AG20443 (cell line): ENCODE results near the gene APOOL.

Source experiments
- DNase-seq: peaks from one replicate; pipeline ENCODE4 v3.0.0; 2012; ENCODE audit warnings: low spot score, mixed read lengths

APOOL gene

GRCh38 chrX:85084770-85085393 lies 81.2 kb downstream of the APOOL start:
- DNase-seq, result peak; percentile 40

DNA sequence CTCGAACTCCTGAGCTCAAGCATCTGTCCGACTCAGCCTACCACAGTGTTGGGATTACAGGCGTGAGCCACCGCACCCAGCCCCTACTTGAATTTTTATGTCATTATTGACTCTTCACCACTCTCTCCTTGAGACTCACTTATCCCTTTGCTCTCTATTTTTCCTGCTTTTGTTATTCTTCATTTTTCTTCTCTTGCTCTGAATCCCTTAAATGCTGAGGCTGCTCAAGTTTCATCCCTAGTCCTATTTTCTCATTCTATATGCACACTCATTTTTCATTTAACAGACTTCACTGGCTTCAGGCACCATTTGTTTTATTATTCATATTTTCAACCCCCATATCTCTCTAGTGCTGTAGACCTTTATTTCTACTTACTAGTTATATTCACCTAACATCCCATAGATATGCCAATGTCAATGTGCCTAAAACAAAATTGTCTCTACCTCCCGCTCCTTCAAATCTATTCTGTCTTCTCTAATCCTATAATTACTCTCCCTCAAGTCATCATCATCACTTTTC lies 85.7 kb downstream of the APOOL start:
- no peak for DNase-seq

- DNase-seq, result peak; percentile 3
These were observed 103.7 kb downstream of the APOOL start for GRCh38 chrX:85107407-85107806.

- DNase-seq, result no peak
These were observed 104.5 kb downstream of the APOOL start for GRCh38 chrX:85108165-85108564.

GRCh38 chrX:85109235-85109634 lies 105.6 kb downstream of the APOOL start:
- peak; percentile 11 for DNase-seq

DNA sequence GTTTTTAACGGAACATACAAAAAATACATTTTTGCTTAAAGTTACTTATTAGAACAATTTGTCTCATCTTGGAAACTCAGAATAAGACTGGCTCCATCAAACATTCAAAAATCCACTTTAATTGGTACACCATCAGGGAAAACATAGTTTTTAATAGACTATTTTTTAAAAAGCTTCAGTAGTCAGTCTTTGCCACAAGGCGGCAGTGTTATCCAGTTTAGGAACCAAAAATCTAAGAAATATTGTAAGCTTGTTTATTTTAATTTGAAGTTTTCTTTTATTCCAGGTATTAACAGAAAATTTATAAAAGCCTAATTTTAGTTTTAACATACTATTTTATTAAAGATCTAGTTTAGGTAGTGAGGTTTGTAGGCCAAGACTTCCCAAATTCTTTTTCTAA lies 107.7 kb downstream of the APOOL start:
- peak; percentile 8 for DNase-seq

GRCh38 chrX:85112293-85112692 lies 108.6 kb downstream of the APOOL start:
- DNase-seq, result no peak

DNA sequence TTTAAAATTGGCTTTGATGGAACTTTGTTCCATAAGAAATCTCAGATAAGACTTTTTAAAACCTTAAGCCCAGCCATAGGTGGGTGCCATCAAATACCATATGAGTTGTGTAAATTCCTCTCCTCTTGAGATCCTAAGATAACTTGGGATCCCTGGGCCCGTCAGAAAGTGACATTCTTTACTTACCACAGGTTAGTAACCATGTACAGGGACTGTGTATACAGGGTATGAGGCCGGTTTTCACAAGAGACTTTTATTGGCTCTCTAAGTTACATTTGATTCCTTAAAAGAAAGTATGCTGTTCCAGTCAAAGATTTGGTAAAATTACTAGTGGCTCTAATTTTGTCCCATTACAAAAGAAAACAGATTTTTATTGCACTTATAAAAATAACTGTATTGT lies 110.1 kb downstream of the APOOL start:
- DNase-seq, result no peak

DNA sequence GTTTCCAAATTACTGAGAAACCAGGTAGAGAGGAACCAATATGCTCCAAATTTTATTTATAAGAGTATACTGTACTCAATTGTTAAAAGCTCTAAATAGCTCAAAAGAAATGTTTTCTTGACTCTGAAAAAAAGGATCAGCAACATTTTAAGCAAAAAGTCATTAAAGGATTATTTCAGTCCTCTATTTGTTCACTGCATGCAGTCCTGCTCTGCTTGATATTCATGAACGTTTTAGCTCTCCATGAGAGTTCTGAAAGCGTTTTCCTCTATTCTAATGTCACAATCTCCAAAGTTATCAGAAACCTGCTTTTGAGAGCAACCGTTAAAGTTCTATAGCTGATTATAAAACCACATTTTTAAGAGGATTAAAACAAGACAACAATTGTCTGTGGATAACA lies 110.5 kb downstream of the APOOL start:
- DNase-seq, result no peak

- no peak for DNase-seq
These were observed 111.1 kb downstream of the APOOL start for GRCh38 chrX:85114776-85115175.

- DNase-seq, result no peak
These were observed 111.6 kb downstream of the APOOL start for GRCh38 chrX:85115252-85115651.

DNA sequence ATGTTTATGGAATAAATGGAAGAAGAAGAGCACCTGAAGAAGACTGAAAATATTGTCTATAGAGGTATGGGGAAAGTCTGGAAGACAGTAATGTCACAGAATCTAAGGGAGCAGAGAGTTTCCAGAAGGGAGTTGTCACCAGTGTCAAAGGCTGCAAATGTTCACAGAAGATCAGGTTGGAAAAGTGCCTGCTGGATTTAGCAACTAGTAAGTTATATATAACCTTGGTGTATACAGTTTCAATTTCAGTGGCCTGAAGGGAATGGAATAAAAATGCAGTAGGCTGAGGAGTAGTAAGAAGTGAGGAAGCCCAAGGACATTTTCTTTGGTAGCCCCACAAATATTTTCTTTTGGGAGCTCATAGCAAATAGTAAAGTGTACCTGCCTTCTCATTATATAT lies 132.7 kb downstream of the APOOL start:
- DNase-seq, result no peak

GRCh38 chrX:85139422-85139821 lies 135.7 kb downstream of the APOOL start:
- DNase-seq, result no peak

DNA sequence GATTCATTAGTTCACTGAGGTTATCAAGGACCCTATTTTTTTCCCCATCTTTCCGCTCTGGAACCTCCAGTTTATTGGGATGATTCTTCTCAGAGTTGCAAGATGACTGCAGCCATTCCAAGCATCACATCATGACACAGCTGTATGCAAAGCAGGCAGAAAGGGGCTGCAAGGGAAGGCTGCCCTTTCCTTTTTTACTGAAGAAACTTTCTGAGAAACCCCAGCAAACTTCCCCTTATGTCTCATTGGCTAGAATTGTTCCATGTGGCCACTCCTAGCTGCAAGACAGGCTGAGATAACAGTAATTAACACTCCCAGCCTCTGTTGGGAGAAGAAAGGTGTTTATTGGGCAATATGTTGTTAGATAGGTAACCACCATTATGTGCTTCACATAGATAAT lies 137.3 kb downstream of the APOOL start:
- DNase-seq, result no peak
